ENCODE measurements around the gene RNF39.

The RNF39 gene

GRCh38 chr6:30067460-30068139, 8.0 kb downstream of the RNF39 start:
- Histone ChIP-seq H3K36me3 (ENCODE audit: insufficient read depth, low read length) (peaks cover 24% of the 10 kb centered on the region), H3K4me1 (ENCODE audit: insufficient read depth, low read length) (peaks cover 14% of the 10 kb centered on the region), H3K27me3 (ENCODE audit: control insufficient read depth in 1 of 2, insufficient read depth in 2 of 2, low read length in 2 of 2) (peaks cover 20 to 24% of the 10 kb centered on the region in 2 donors), H3K9ac (ENCODE audit: low read length) (peak overlapping the region; percentile 82), H3K27ac (ENCODE audit: low read depth, low read length) (peak overlapping the region; percentile 36), H3K9me3 (ENCODE audit: low read length) (no peaks in the 10 kb centered on the region), H3K4me3 (ENCODE audit: low read depth in 1 of 2, low read length in 2 of 2) (peak overlapping the region; percentile 39 to 80)

DNA sequence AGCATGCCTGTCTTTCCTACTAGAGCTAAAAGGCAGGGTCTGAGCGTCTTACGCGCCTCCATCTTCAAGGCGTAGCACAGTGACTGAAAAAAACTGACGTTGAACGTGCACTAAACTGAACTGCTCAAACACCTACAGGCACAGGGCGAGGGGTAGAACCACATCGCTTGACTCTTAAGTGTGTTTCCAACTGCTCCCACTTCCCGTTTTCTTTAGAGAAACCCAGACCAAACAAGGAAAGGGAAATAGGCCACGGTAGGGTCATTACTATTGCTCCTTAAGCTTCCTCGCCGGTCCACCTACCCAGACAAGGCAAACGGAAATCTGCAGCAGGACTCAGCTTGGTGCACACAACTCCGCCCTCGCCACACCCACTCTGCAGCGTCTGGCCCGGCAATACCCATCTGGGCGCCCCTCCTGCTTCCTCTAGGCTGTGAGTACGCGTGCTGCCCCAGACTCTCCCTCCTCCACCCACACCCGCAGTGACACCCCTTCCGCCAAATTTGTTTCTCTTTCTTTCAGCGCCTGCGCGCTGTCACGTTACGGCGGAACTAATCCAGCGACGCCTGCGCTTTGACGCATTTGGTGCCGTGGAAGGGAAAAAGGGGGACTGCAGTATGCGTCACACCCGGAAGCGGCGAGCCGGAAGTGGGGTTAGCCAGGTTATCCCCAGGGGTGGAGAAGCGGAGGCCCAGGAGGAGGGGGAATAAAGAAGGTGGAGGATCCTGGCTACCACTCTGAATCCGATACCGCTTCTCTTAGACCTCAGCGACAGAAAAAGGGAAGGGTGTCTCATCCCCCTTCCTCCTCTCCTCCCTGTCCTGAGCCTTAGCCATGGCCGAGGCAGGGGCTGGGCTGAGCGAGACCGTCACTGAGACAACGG, 8.8 kb downstream of the RNF39 start, which contains the start of gene PPP1R11:
TSS of gene PPP1R11 (plus strand) at position 622 of the 883 bp plus-strand sequence. CDS start at position 835, 213 bp downstream.
- H3K36me3 ChIP-seq (ENCODE audit: insufficient read depth, low read length), result peaks cover 24% of the 10 kb centered on the region
- H3K27ac ChIP-seq (ENCODE audit: low read depth, low read length), result peak within 1 kb of the TSS; percentile 69
- H3K4me1 ChIP-seq (ENCODE audit: insufficient read depth, low read length), result peaks cover 19% of the 10 kb centered on the region
- no peaks in the 10 kb centered on the region for H3K9me3 ChIP-seq (ENCODE audit: low read length)
- H3K9ac ChIP-seq (ENCODE audit: low read length), result peak within 1 kb of the TSS; percentile 82
- H3K27me3 ChIP-seq (ENCODE audit: control insufficient read depth in 1 of 2, insufficient read depth in 2 of 2, low read length in 2 of 2), result peaks cover 12 to 17% of the 10 kb centered on the region in 2 donors
- H3K4me3 ChIP-seq (ENCODE audit: low read depth in 1 of 2, low read length in 2 of 2), result peak within 1 kb of the TSS; percentile 39 to 80

- Histone ChIP-seq H3K4me3 (ENCODE audit: low read depth in 1 of 2, low read length in 2 of 2) (peak overlapping the region; percentile 36 to 80), H3K36me3 (ENCODE audit: insufficient read depth, low read length) (peaks cover 24% of the 10 kb centered on the region), H3K9me3 (ENCODE audit: low read length) (no peaks in the 10 kb centered on the region), H3K27ac (ENCODE audit: low read depth, low read length) (peak overlapping the region; percentile 69), H3K9ac (ENCODE audit: low read length) (peak overlapping the region; percentile 67), H3K27me3 (ENCODE audit: control insufficient read depth in 1 of 2, insufficient read depth in 2 of 2, low read length in 2 of 2) (peaks cover 5 to 9% of the 10 kb centered on the region in 2 donors), H3K4me1 (ENCODE audit: insufficient read depth, low read length) (peaks cover 20% of the 10 kb centered on the region)
Measured at GRCh38 chr6:30066082-30066481, 9.5 kb downstream of the RNF39 start.

- Histone ChIP-seq H3K9ac (ENCODE audit: low read length) (no peak overlapping the region), H3K4me3 (ENCODE audit: low read depth in 1 of 2, low read length in 2 of 2) (no peak overlapping the region), H3K36me3 (ENCODE audit: insufficient read depth, low read length) (peaks cover 8% of the 10 kb centered on the region), H3K27me3 (ENCODE audit: control insufficient read depth in 1 of 2, insufficient read depth in 2 of 2, low read length in 2 of 2) (no peaks in the 10 kb centered on the region), H3K4me1 (ENCODE audit: insufficient read depth, low read length) (peaks cover 27% of the 10 kb centered on the region), H3K9me3 (ENCODE audit: low read length) (no peaks in the 10 kb centered on the region), H3K27ac (ENCODE audit: low read depth, low read length) (no peak overlapping the region)
Measured at GRCh38 chr6:30063315-30063714, 12.3 kb downstream of the RNF39 start.

DNA sequence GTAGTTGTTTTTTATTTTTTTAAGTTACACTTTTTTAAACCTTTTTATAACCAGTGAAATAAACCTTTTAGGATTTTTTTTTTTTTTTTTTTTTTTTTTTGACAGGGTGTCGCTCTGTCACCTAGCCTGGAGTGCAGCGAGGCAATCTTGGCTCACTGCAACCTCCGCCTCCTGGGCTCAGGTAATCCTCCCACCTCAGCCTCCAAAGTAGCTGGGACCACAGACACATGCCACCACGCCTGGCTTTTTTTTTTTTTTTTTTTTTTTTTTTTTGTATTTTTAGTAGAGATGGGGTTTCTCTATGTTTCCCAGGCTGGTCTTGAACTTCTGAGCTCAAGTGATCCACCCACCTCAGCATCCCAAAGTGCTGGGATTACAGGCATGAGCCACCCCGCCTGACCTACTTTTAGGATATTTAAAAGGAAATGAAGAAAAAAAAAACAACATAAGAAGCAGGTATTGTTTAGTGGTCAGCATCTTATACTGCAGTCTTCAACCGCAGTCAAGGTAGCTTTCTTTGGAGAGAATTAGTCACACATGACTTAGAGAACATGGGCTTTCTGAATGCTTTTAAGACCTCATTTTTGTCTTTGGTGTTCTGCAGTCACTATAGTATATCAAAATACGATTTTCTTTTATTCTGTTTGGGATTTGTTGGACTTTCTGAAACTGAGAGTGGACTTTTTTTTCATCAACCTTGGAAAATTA, 12.9 kb downstream of the RNF39 start:
- peaks cover 21% of the 10 kb centered on the region for H3K4me1 ChIP-seq (ENCODE audit: insufficient read depth, low read length)
- H3K4me3 ChIP-seq (ENCODE audit: low read depth in 1 of 2, low read length in 2 of 2), result peak overlapping the region in 1 of 2 donors; percentile 100
- H3K9me3 ChIP-seq (ENCODE audit: low read length), result no peaks in the 10 kb centered on the region
- no peaks in the 10 kb centered on the region for H3K27me3 ChIP-seq (ENCODE audit: control insufficient read depth in 1 of 2, insufficient read depth in 2 of 2, low read length in 2 of 2)
- no peak overlapping the region for H3K9ac ChIP-seq (ENCODE audit: low read length)
- peaks cover 8% of the 10 kb centered on the region for H3K36me3 ChIP-seq (ENCODE audit: insufficient read depth, low read length)
- no peak overlapping the region for H3K27ac ChIP-seq (ENCODE audit: low read depth, low read length)

DNA sequence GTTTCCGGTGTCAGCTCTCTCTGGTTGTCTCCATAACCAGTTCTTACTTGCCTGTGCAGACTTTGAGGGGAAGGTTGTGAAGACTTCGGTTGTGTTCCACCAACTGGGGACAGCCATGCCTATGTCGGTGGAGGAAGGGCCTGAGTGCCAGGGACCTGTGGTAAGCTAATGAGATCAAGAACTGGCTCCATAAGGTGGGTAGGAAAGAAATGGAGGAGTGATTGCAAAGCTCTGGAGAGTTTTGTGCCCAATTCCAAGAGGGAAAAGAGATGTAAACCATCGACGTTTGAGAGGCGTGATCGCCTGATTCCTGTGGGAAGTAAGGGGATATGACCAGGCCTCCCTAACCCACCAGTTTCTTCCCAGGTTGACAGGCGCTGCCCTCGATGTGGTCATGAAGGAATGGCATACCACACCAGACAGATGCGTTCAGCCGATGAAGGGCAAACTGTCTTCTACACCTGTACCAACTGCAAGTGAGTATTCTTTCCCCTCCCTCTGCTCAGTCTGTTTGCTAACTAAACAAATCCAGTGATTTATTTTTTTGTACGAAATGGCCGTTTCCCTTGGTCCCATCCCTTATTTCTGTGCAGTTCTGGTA, 13.6 kb downstream of the RNF39 start:
- H3K27me3 ChIP-seq (ENCODE audit: control insufficient read depth in 1 of 2, insufficient read depth in 2 of 2, low read length in 2 of 2), result no peaks in the 10 kb centered on the region
- peaks cover 8% of the 10 kb centered on the region for H3K36me3 ChIP-seq (ENCODE audit: insufficient read depth, low read length)
- H3K9me3 ChIP-seq (ENCODE audit: low read length), result no peaks in the 10 kb centered on the region
- H3K27ac ChIP-seq (ENCODE audit: low read depth, low read length), result peak overlapping the region; percentile 93
- H3K9ac ChIP-seq (ENCODE audit: low read length), result peak overlapping the region; percentile 98
- H3K4me3 ChIP-seq (ENCODE audit: low read depth in 1 of 2, low read length in 2 of 2), result peak overlapping the region; percentile 78 to 100
- H3K4me1 ChIP-seq (ENCODE audit: insufficient read depth, low read length), result peaks cover 21% of the 10 kb centered on the region

- Histone ChIP-seq H3K9ac (ENCODE audit: low read length) (peak within 1 kb of the TSS; percentile 98), H3K27me3 (ENCODE audit: control insufficient read depth in 1 of 2, insufficient read depth in 2 of 2, low read length in 2 of 2) (no peaks in the 10 kb centered on the region), H3K36me3 (ENCODE audit: insufficient read depth, low read length) (peaks cover 8% of the 10 kb centered on the region), H3K4me3 (ENCODE audit: low read depth in 1 of 2, low read length in 2 of 2) (peak within 1 kb of the TSS; percentile 78 to 100), H3K27ac (ENCODE audit: low read depth, low read length) (peak within 1 kb of the TSS; percentile 93), H3K4me1 (ENCODE audit: insufficient read depth, low read length) (peaks cover 21% of the 10 kb centered on the region), H3K9me3 (ENCODE audit: low read length) (no peaks in the 10 kb centered on the region)
Measured at GRCh38 chr6:30061092-30061857, 14.3 kb downstream of the RNF39 start, which contains the start of gene POLR1H. POLR1H (plus strand) TSS chr6:30061265; CDS start chr6:30061525, 260 bp downstream.

DNA sequence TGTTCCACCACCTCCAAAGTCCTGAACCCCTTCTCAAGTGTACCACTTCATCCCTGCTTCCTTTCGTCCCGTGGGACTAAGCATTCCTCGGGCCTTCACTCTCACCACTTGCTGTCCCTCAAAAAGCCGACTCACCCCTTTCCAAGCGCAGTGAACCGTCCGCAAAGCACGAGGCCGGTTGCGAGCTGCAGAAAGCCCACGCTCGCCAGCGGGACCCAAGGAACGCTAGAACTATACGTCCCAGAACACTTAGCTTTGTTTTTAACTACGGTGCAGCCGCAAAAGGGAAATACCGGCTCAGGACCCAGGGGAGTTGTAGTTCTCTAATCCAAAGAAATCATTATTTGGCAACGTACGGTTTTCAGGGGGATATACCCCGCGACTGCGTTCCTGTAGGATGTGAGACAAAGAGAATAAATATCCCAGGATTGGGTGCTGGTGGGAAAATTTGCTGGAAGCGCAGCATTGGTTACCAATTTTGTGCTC, 14.9 kb downstream of the RNF39 start:
- peaks cover 8% of the 10 kb centered on the region for H3K36me3 ChIP-seq (ENCODE audit: insufficient read depth, low read length)
- peak overlapping the region; percentile 78 to 100 for H3K4me3 ChIP-seq (ENCODE audit: low read depth in 1 of 2, low read length in 2 of 2)
- peak overlapping the region; percentile 91 for H3K27ac ChIP-seq (ENCODE audit: low read depth, low read length)
- no peaks in the 10 kb centered on the region for H3K27me3 ChIP-seq (ENCODE audit: control insufficient read depth in 1 of 2, insufficient read depth in 2 of 2, low read length in 2 of 2)
- H3K4me1 ChIP-seq (ENCODE audit: insufficient read depth, low read length), result peaks cover 15% of the 10 kb centered on the region
- peak overlapping the region; percentile 98 for H3K9ac ChIP-seq (ENCODE audit: low read length)
- no peaks in the 10 kb centered on the region for H3K9me3 ChIP-seq (ENCODE audit: low read length)

- Histone ChIP-seq H3K4me1 (ENCODE audit: insufficient read depth, low read length) (peaks cover 9% of the 10 kb centered on the region), H3K36me3 (ENCODE audit: insufficient read depth, low read length) (peaks cover 6% of the 10 kb centered on the region), H3K27me3 (ENCODE audit: control insufficient read depth in 1 of 2, insufficient read depth in 2 of 2, low read length in 2 of 2) (no peaks in the 10 kb centered on the region), H3K4me3 (ENCODE audit: low read depth in 1 of 2, low read length in 2 of 2) (no peak overlapping the region), H3K27ac (ENCODE audit: low read depth, low read length) (no peak overlapping the region), H3K9me3 (ENCODE audit: low read length) (no peaks in the 10 kb centered on the region), H3K9ac (ENCODE audit: low read length) (no peak overlapping the region)
Measured at GRCh38 chr6:30055513-30055912, 20.1 kb downstream of the RNF39 start.

DNA sequence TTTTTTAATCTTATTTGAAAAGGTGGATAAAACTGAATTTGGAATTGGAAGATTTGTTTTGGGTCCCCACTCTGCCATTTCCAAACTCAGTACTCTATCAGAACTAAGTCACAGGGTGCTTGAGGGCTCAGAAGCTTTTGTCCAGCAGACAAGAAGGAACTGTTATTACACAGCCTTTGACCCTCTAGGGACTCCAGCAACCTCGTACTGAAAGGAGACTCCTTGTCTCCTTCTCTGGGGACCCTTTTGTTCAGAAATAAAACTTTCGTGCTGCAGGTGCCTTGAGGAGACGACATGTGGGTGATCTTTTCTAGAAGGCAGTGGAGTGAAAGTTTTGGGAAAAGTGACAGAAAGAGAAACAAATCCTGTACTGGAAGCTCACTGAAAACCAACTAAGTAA, 21.9 kb downstream of the RNF39 start:
- Histone ChIP-seq H3K9me3 (ENCODE audit: low read length) (no peaks in the 10 kb centered on the region), H3K4me1 (ENCODE audit: insufficient read depth, low read length) (no peaks in the 10 kb centered on the region), H3K4me3 (ENCODE audit: low read depth in 1 of 2, low read length in 2 of 2) (no peak overlapping the region), H3K9ac (ENCODE audit: low read length) (no peak overlapping the region), H3K27me3 (ENCODE audit: control insufficient read depth in 1 of 2, insufficient read depth in 2 of 2, low read length in 2 of 2) (no peaks in the 10 kb centered on the region), H3K27ac (ENCODE audit: low read depth, low read length) (no peak overlapping the region), H3K36me3 (ENCODE audit: insufficient read depth, low read length) (peaks cover 6% of the 10 kb centered on the region)
